ENCODE measurements around the gene BNIP1.

Gene BNIP1

GRCh38 chr5:173197375-173197891 lies 53.1 kb downstream of the BNIP1 start:
- no peaks in the 10 kb centered on the region for H3K36me3 ChIP-seq (ENCODE audit: control insufficient read depth, insufficient read depth, low read length)
- H3K4me1 ChIP-seq, result no peaks in the 10 kb centered on the region
- H2AFZ ChIP-seq, result no peak overlapping the region
- no peak for TF ChIP-seq CTCF (IDR thresholded peaks at IDR 0.05)
- no peaks in the 10 kb centered on the region for H3K79me2 ChIP-seq
- no peaks in the 10 kb centered on the region for H3K27me3 ChIP-seq (ENCODE audit: control insufficient read depth, insufficient read depth, low read length)
- H3K4me3 ChIP-seq (ENCODE audit: low read depth, low read length), result no peak overlapping the region
- no peak overlapping the region for H3K27ac ChIP-seq
- H3K9ac ChIP-seq, result no peak overlapping the region
- no peak overlapping the region for H3K4me2 ChIP-seq (ENCODE audit: low read length)
- H3K9me3 ChIP-seq (ENCODE audit: control insufficient read depth, low read length), result no peaks in the 10 kb centered on the region

GRCh38 chr5:173198049-173198448 lies 53.7 kb downstream of the BNIP1 start:
- no peak overlapping the region for H3K4me3 ChIP-seq (ENCODE audit: low read depth, low read length)
- no peaks in the 10 kb centered on the region for H3K36me3 ChIP-seq (ENCODE audit: control insufficient read depth, insufficient read depth, low read length)
- H3K9ac ChIP-seq, result no peak overlapping the region
- no peak overlapping the region for H3K4me2 ChIP-seq (ENCODE audit: low read length)
- no peaks in the 10 kb centered on the region for H3K9me3 ChIP-seq (ENCODE audit: control insufficient read depth, low read length)
- H3K27ac ChIP-seq, result no peak overlapping the region
- no peaks in the 10 kb centered on the region for H3K27me3 ChIP-seq (ENCODE audit: control insufficient read depth, insufficient read depth, low read length)
- no peak for TF ChIP-seq CTCF (IDR thresholded peaks at IDR 0.05)
- H2AFZ ChIP-seq, result no peak overlapping the region
- H3K4me1 ChIP-seq, result no peaks in the 10 kb centered on the region
- H3K79me2 ChIP-seq, result no peaks in the 10 kb centered on the region

GRCh38 chr5:173200356-173200755 lies 56.0 kb downstream of the BNIP1 start:
- H3K9me3 ChIP-seq (ENCODE audit: control insufficient read depth, low read length), result no peaks in the 10 kb centered on the region
- H3K4me1 ChIP-seq, result no peaks in the 10 kb centered on the region
- H3K4me2 ChIP-seq (ENCODE audit: low read length), result no peak overlapping the region
- H3K36me3 ChIP-seq (ENCODE audit: control insufficient read depth, insufficient read depth, low read length), result no peaks in the 10 kb centered on the region
- H2AFZ ChIP-seq, result no peak overlapping the region
- H3K79me2 ChIP-seq, result no peaks in the 10 kb centered on the region
- no peak for TF ChIP-seq CTCF (IDR thresholded peaks at IDR 0.05)
- H3K4me3 ChIP-seq (ENCODE audit: low read depth, low read length), result no peak overlapping the region
- H3K27ac ChIP-seq, result no peak overlapping the region
- no peaks in the 10 kb centered on the region for H3K27me3 ChIP-seq (ENCODE audit: control insufficient read depth, insufficient read depth, low read length)
- no peak overlapping the region for H3K9ac ChIP-seq

GRCh38 chr5:173201636-173202265 lies 57.4 kb downstream of the BNIP1 start:
- no peak overlapping the region for H2AFZ ChIP-seq
- no peak overlapping the region for H3K9ac ChIP-seq
- no peak for TF ChIP-seq CTCF (IDR thresholded peaks at IDR 0.05)
- no peaks in the 10 kb centered on the region for H3K9me3 ChIP-seq (ENCODE audit: control insufficient read depth, low read length)
- no peak overlapping the region for H3K4me2 ChIP-seq (ENCODE audit: low read length)
- H3K4me3 ChIP-seq (ENCODE audit: low read depth, low read length), result no peak overlapping the region
- H3K27ac ChIP-seq, result no peak overlapping the region
- H3K4me1 ChIP-seq, result no peaks in the 10 kb centered on the region
- no peaks in the 10 kb centered on the region for H3K36me3 ChIP-seq (ENCODE audit: control insufficient read depth, insufficient read depth, low read length)
- no peaks in the 10 kb centered on the region for H3K79me2 ChIP-seq
- no peaks in the 10 kb centered on the region for H3K27me3 ChIP-seq (ENCODE audit: control insufficient read depth, insufficient read depth, low read length)

GRCh38 chr5:173202266-173202875 lies 58.0 kb downstream of the BNIP1 start:
- Histone ChIP-seq H3K4me3 (ENCODE audit: low read depth, low read length) (no peak overlapping the region), H3K9ac (no peak overlapping the region), H3K27me3 (ENCODE audit: control insufficient read depth, insufficient read depth, low read length) (no peaks in the 10 kb centered on the region), H3K4me1 (no peaks in the 10 kb centered on the region), H3K27ac (no peak overlapping the region), H3K4me2 (ENCODE audit: low read length) (no peak overlapping the region), H2AFZ (no peak overlapping the region), H3K36me3 (ENCODE audit: control insufficient read depth, insufficient read depth, low read length) (no peaks in the 10 kb centered on the region), H3K79me2 (no peaks in the 10 kb centered on the region), H3K9me3 (ENCODE audit: control insufficient read depth, low read length) (no peaks in the 10 kb centered on the region)
- TF ChIP-seq CTCF (IDR thresholded peaks at IDR 0.05), result no peak

Data from parathyroid adenoma (tissue), 2 donors.